Natural killer cell treated with Interleukin-12 subunit alpha and Interleukin-12 subunit beta and Interleukin-15 and Interleukin-18, amount 100 ng/mL, for 72 hours (primary cell): Measurements from ENCODE around the gene OSBPL9. TPM values are rescaled to one million over a fixed set of nuclear protein-coding genes. Genes with fewer than 3 reads are reported as not detected.
A peak's percentile ranks its signal among the peaks of the same experiment; 100 is the strongest.

Experiments used
- ATAC-seq, 2 donors: fragments of 150-1000 bp; cut with Tn5 transposase in 1 of 2; sonication (Bioruptor Pico), chemical (Tn5 transposase) in 1 of 2; 2 replicates each; pipeline ENCODE4 v1.10.0; 2021
- DNase-seq: peaks from one replicate; pipeline ENCODE4 v3.0.0; 2022; ENCODE audit warnings: low spot score
- H3K27ac Mint-ChIP-seq, 2 donors: 1 replicate in 1 of 2; 2 replicates in 1 of 2; pipeline ENCODE4 v1.8.0; 2022; ENCODE audit warnings: mixed read lengths in 2 of 2, mild to moderate bottlenecking in 1 of 2, moderate library complexity in 1 of 2
- H3K27me3 Mint-ChIP-seq, 2 donors: 1 replicate in 1 of 2; 2 replicates in 1 of 2; pipeline ENCODE4 v1.8.0; 2022; ENCODE audit warnings: mixed read lengths in 2 of 2
- H3K36me3 Mint-ChIP-seq: one replicate; pipeline ENCODE4 v1.8.0; 2022; ENCODE audit warnings: mixed read lengths
- H3K4me1 Mint-ChIP-seq, 2 donors: 1 replicate in 1 of 2; 2 replicates in 1 of 2; pipeline ENCODE4 v1.8.0; 2022; ENCODE audit warnings: low read depth in 2 of 2, mixed read lengths in 2 of 2, mild to moderate bottlenecking in 1 of 2
- H3K4me3 Mint-ChIP-seq: one replicate; pipeline ENCODE4 v1.8.0; 2022; ENCODE audit warnings: mixed read lengths
- H3K9me3 Mint-ChIP-seq: 2 replicates; pipeline ENCODE4 v1.8.0; 2022; ENCODE audit warnings: mixed read lengths
- total RNA-seq, 2 donors: library from RNA; stranded (reverse); gene quantifications; one replicate each; pipeline ENCODE4 v1.2.3, GENCODE V29; 2022

OSBPL9 gene, protein sequence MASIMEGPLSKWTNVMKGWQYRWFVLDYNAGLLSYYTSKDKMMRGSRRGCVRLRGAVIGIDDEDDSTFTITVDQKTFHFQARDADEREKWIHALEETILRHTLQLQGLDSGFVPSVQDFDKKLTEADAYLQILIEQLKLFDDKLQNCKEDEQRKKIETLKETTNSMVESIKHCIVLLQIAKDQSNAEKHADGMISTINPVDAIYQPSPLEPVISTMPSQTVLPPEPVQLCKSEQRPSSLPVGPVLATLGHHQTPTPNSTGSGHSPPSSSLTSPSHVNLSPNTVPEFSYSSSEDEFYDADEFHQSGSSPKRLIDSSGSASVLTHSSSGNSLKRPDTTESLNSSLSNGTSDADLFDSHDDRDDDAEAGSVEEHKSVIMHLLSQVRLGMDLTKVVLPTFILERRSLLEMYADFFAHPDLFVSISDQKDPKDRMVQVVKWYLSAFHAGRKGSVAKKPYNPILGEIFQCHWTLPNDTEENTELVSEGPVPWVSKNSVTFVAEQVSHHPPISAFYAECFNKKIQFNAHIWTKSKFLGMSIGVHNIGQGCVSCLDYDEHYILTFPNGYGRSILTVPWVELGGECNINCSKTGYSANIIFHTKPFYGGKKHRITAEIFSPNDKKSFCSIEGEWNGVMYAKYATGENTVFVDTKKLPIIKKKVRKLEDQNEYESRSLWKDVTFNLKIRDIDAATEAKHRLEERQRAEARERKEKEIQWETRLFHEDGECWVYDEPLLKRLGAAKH
- 10 to 100 TPM; 55.6 to 55.7 TPM for total RNA-seq

DNA sequence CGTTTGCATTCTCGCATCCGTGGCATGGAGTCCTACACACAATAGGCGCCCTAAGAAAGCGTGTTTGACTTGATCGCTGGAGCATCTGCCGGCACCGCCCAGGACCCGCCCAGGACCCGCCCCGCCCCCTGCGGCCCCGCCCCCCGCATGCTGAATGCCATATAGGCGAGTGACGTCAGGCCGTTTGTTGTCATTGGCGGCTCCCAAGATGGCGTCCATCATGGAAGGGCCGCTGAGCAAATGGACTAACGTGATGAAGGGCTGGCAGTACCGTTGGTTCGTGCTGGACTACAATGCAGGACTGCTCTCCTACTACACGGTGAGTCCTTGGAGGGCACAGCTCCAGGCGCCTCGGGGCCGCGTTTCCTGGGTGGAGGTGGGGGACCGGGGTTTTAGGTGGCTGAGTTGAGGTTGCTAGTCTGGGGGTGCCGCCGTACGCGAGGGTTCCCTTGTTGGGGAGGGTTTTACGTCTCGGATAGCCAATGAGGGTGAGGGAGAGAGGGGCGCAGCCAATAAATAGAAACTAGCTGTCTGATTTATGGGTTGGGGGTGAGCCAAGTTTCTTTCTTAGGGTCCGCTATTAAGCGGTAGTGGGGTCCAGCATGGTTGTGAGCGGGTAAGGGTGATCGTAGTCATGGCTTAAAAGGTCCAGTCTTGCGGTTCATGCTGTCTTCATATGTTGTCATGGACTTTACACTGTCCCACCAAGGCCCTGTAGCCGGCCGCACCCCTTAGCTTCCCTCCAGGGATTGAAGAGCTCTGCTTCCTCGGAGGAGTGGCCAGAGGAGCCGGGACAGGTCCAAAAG, at the start of gene OSBPL9:
Gene OSBPL9 (plus strand): TSS at position 190 of the 806 bp plus-strand sequence. CDS start 19 bp downstream, at position 209.
- Mint-ChIP-seq H3K36me3 (no peaks in the 10 kb centered on the region), H3K27me3 (peaks cover 4 to 5% of the 10 kb centered on the region in 2 donors), H3K4me3 (peak within 1 kb of the TSS; percentile 99), H3K4me1 (peaks cover 19 to 28% of the 10 kb centered on the region in 2 donors), H3K9me3 (no peaks in the 10 kb centered on the region), H3K27ac (peak within 1 kb of the TSS; percentile 83 to 98)
- ATAC-seq = peak; percentile 98
- peak; percentile 85 for DNase-seq

- no peaks in the 10 kb centered on the region for H3K9me3 Mint-ChIP-seq
- H3K27ac Mint-ChIP-seq = no peak overlapping the region
- ATAC-seq (no peak), DNase-seq (no peak)
- no peaks in the 10 kb centered on the region for H3K36me3 Mint-ChIP-seq
- peaks cover 17 to 19% of the 10 kb centered on the region in 2 donors for H3K4me1 Mint-ChIP-seq
- no peak overlapping the region for H3K4me3 Mint-ChIP-seq
- H3K27me3 Mint-ChIP-seq = no peaks in the 10 kb centered on the region
Observed at GRCh38 chr1:51567653-51568052, 49.2 kb upstream of the OSBPL9 start.

- H3K36me3 Mint-ChIP-seq = no peaks in the 10 kb centered on the region
- no peaks in the 10 kb centered on the region for H3K27me3 Mint-ChIP-seq
- no peak overlapping the region for H3K4me3 Mint-ChIP-seq
- no peak overlapping the region for H3K27ac Mint-ChIP-seq
- H3K9me3 Mint-ChIP-seq = no peaks in the 10 kb centered on the region
- peaks cover 17 to 19% of the 10 kb centered on the region in 2 donors for H3K4me1 Mint-ChIP-seq
- ATAC-seq (no peak), DNase-seq (no peak)
Observed at GRCh38 chr1:51568231-51568935, 48.5 kb upstream of the OSBPL9 start.

DNA sequence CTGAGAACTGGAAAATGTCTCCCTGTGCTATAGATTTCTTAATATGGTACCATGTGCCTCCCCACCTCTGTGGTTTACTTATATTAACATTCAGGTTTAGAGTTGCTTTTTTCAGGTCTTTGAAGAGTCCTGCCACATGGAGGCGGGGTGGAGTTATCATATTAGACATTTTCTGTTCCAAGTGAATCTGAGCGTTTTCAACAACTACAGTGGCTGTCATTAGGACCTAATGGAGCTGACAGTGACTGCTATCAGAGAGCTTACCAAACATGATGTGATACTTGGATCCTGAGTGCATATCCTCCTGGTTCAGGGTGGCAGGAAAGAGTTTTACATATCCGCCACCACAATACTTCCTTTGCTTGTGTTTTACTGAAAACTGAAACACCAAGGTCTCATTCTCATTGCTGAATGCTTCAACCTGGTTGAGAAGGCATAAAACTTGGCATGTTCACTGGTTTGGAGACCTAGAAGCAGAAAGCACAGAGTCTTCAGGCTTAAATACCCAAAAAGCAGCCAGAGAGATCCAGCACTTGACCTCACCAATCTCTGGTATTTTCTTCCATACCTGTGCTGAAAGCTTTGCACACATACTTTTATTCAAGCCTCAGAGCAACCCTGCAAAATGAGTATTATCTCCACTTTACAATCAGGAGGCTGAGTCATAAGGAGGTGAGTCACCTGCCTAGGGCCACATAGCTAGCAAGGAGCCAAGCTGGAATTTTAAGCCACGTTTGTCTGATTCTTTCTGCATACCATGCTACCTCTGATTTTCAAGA, 47.4 kb upstream of the OSBPL9 start:
- Mint-ChIP-seq H3K4me3 (peak overlapping the region; percentile 34), H3K4me1 (peaks cover 14 to 17% of the 10 kb centered on the region in 2 donors), H3K27me3 (no peaks in the 10 kb centered on the region), H3K27ac (peak overlapping the region; percentile 26 to 59), H3K9me3 (no peaks in the 10 kb centered on the region), H3K36me3 (no peaks in the 10 kb centered on the region)
- no peak for DNase-seq
- ATAC-seq = peak; percentile 67 to 69

DNA sequence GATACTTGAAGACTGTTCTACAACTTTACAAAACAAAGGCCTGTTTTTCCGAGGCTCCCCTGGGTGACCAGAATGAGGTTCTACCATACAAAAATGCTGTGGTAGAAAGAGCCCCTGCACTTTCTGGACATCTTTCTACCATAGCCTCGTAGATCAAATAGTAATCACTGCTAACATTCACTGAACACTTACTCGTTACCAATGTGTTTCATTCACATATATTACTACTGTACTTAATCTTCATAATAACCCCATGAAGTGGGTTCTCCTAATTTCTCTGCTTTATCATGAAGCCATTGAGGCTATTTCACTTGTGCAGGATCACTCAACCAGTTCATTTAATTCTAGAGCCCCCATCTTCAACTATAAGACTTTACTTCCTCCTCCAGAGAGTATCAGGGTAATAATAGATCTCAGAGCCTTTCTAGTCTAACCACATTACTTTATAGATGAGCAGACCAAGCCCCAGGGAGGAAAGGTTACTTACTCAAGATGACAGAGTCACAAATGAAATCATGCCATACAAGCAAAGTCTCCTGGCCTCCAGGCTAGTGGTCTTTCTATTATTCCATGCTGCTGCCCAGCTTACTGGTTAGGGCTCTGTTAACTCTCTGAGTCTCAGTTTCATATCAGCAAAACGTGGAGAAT, 46.7 kb upstream of the OSBPL9 start:
- Mint-ChIP-seq H3K27ac (peak overlapping the region; percentile 26 to 59), H3K9me3 (no peaks in the 10 kb centered on the region), H3K4me3 (peak overlapping the region; percentile 34), H3K4me1 (peaks cover 14 to 17% of the 10 kb centered on the region in 2 donors), H3K36me3 (no peaks in the 10 kb centered on the region), H3K27me3 (no peaks in the 10 kb centered on the region)
- DNase-seq (no peak), ATAC-seq (peak in 1 of 2 donors; percentile 47)

GRCh38 chr1:51572365-51572764, 44.5 kb upstream of the OSBPL9 start:
- Mint-ChIP-seq H3K27me3 (no peaks in the 10 kb centered on the region), H3K4me1 (peaks cover 21 to 33% of the 10 kb centered on the region in 2 donors), H3K27ac (no peak overlapping the region), H3K36me3 (no peaks in the 10 kb centered on the region), H3K9me3 (no peaks in the 10 kb centered on the region), H3K4me3 (no peak overlapping the region)
- no peak for DNase-seq
- no peak for ATAC-seq

- Mint-ChIP-seq H3K4me3 (no peak overlapping the region), H3K27me3 (no peaks in the 10 kb centered on the region), H3K36me3 (no peaks in the 10 kb centered on the region), H3K27ac (no peak overlapping the region), H3K4me1 (peaks cover 13 to 33% of the 10 kb centered on the region in 2 donors), H3K9me3 (no peaks in the 10 kb centered on the region)
- ATAC-seq = no peak
- no peak for DNase-seq
Observed at GRCh38 chr1:51574796-51575195, 42.1 kb upstream of the OSBPL9 start.

DNA sequence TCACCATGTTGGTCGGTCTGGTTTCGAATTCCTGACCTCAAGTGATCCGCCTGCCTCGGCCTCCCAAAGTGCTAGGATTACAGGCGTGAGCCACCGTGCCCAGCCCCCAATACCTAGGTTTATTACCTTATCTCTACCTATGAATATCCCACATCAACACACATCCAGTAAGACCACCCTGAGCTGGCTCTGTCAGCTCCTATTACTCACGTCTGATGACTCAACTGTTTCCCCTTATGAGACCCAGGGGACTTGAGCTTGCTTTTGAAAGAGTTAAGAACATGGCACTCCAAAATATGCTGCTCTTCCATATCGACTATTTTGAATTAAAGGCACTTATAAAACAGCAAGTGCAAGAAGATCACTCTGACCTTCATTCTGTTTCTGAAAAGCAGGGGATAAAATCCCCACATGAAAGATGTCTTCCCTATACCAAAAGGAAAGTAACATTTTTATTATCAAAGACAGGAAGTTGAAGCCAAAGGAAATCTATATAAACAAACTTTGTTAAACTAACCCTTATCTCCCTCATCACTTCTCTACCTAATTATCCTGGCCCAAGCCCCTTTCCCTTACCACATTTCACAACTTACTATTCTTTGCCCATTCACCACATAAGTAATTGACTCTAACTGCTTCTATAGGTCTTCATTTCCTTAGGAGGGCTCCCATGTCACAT, 41.3 kb upstream of the OSBPL9 start:
- H3K4me1 Mint-ChIP-seq = peaks cover 7 to 25% of the 10 kb centered on the region in 2 donors
- H3K9me3 Mint-ChIP-seq = no peaks in the 10 kb centered on the region
- peak in 1 of 2 donors; percentile 55 for ATAC-seq
- DNase-seq = no peak
- H3K27ac Mint-ChIP-seq = peak overlapping the region; percentile 40 to 44
- H3K27me3 Mint-ChIP-seq = no peaks in the 10 kb centered on the region
- H3K4me3 Mint-ChIP-seq = peak overlapping the region; percentile 1
- no peaks in the 10 kb centered on the region for H3K36me3 Mint-ChIP-seq

DNA sequence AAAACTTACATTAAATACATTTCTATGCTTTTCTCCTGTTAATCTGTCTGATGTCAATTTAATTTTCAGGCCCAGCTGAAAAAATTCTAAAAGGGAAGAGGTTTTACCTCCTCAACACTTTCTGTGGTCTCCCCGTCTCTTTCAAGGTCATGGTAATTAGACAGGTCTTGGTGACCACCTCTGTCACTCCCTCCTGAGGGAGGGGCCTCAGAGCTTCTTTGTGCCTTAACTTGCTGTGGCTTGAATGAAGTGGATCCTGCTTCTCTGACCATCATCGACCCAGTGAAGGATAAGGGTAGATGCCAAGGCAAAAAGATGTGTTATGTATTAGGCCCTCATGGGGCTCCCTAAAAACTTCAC, 40.8 kb upstream of the OSBPL9 start:
- Mint-ChIP-seq H3K27me3 (no peaks in the 10 kb centered on the region), H3K36me3 (no peaks in the 10 kb centered on the region), H3K27ac (peak overlapping the region; percentile 40 to 44), H3K4me1 (peaks cover 7 to 24% of the 10 kb centered on the region in 2 donors), H3K4me3 (peak overlapping the region; percentile 1), H3K9me3 (no peaks in the 10 kb centered on the region)
- ATAC-seq (no peak), DNase-seq (no peak)

DNA sequence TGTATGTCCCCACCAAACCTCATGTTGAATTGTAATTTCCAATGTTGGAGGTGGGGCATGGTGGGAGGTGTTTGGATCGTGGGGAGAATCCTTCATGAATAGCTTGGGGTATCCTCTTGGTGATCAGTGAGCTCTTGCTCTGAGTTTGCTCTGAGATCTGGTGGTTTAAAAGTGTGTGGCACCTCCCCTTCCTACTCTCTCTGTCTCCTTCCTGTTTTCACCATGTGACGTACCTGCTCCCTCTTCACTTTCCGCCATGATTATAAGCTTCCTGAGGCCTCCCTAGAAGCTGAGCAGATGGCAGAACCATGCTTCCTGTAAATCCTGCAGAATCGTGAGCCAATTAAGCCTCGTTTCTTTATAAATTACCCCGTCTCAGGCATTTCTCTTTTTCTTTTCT, 40.0 kb upstream of the OSBPL9 start:
- no peaks in the 10 kb centered on the region for H3K9me3 Mint-ChIP-seq
- no peaks in the 10 kb centered on the region for H3K27me3 Mint-ChIP-seq
- no peaks in the 10 kb centered on the region for H3K36me3 Mint-ChIP-seq
- H3K27ac Mint-ChIP-seq = peak overlapping the region in 1 of 2 donors; percentile 55
- peak overlapping the region; percentile 18 for H3K4me3 Mint-ChIP-seq
- ATAC-seq = no peak
- DNase-seq = no peak
- H3K4me1 Mint-ChIP-seq = peaks cover 7 to 24% of the 10 kb centered on the region in 2 donors

- H3K4me3 Mint-ChIP-seq = peak overlapping the region; percentile 21
- peak overlapping the region; percentile 3 to 55 for H3K27ac Mint-ChIP-seq
- H3K36me3 Mint-ChIP-seq = no peaks in the 10 kb centered on the region
- H3K27me3 Mint-ChIP-seq = no peaks in the 10 kb centered on the region
- H3K4me1 Mint-ChIP-seq = peaks cover 7 to 24% of the 10 kb centered on the region in 2 donors
- no peak for DNase-seq
- ATAC-seq = peak in 1 of 2 donors; percentile 64
- no peaks in the 10 kb centered on the region for H3K9me3 Mint-ChIP-seq
Observed at GRCh38 chr1:51578383-51579109, 38.3 kb upstream of the OSBPL9 start.
